Occipital lobe (tissue), 2 donors: Measurements from ENCODE around the gene AURKA. TPM values are rescaled to one million over a fixed set of nuclear protein-coding genes. Genes with fewer than 3 reads are reported as not detected.

Source experiments
- DNase-seq: peaks from one replicate; lab custom pipeline; 2025; lab: John Stamatoyannopoulos, UW
- total RNA-seq: library from RNA; depleted of rRNA; stranded (reverse); fragments of >200 nt; gene quantifications from one replicate; pipeline ENCODE4 v1.2.3, GENCODE V29; 2014

AURKA gene
- 4.8 TPM for total RNA-seq

DNA sequence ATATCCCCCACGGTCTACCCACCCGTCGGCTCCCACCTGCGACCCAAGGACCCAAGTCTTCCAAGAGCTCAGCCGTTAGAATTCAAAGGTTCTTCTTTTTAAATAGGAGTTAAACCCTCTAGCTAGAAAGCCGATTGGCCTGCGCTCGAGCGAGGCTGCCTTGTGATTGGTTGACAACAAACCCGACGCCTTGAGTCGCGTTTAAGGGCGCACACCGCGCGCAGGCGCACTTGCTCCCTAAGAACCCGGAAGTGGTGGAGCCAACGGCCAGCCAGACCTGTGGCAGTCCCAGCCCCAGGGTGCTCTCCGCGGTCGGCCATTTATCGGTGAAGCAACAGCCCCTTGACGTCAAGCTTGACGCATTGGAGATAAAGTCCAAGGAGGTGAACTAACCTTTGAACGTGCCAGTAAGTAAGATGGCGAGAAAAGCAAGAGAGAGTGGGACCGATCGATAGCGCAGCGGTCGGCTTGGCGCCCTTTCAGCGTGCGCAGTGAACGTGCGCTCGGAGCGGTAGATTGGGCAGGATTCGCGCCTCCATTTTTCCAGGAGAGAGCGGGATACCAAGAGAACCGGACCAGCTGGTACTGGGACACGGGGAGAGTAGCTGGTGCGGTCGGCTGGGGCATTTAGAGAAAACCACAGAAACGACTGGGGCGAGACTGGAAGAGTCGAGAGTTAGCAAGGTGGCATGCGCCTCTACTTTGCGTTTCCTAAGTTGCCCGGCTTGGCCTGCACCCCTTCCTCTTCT, at the start of gene AURKA, which contains the start of gene CSTF1:
TSS of gene AURKA (minus strand) at position 84 of the 749 bp plus-strand sequence. CDS start 4,018 bp downstream, outside the sequence.
TSS of gene CSTF1 (plus strand) at position 514 of the 749 bp plus-strand sequence. CDS start 2,908 bp downstream, outside the sequence.
- peak; percentile 98 for DNase-seq

DNA sequence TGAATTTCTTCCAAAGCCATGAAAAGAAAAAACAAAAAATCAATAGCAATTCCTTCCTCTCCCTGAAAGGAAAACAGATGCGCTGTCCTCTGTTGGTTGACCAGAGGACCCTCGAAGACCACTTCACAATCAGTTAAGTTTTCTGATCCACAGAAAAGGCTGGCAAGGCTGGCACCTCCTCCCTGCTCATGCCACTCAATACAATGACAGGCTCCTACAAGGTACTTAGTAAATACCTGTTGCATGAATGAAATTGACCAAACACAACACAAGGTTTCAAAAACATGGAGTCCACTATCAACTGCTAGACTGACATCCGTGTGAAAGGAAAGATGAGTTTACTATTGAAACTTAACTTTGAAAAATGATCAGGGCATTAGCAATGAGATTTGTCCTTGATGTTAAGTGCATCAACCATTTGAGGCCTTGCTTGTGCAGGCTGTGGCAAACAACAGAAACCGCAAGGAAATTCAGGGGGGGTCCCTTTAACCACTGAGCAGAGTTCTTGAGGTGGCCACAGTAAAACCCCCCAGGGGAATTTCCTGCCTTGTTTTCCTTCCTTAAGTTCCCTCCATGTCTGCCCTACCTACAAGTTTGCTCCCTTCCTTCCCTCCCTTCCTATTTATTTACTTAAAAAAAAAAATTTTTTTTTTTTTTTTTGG, 48.5 kb upstream of the AURKA start:
- no peak for DNase-seq

DNA sequence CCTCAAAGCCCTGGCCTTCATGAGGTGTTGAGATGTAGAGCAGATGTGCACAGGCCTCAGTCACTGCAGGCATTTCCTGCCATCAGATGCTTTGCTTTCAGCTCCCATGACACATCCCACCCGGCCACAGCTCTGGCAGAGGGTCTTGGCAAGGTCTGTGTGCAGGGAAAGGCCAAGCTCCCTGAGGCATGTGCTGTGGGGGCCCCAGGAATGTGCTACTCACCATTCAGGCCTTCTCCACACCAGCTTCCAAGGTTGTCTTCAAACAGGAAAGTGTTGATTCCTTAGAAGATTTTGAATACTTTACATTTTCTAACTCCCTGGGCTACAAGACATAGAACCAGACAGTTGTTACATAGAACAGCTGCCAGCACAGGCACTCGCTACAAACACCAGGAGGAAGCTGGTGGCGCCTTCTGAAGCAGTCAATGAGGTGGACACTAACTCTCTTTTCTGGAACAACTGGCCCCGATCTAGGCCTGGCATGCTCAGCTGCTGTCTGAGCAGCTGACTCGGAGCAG, 47.8 kb upstream of the AURKA start:
- DNase-seq = no peak

DNA sequence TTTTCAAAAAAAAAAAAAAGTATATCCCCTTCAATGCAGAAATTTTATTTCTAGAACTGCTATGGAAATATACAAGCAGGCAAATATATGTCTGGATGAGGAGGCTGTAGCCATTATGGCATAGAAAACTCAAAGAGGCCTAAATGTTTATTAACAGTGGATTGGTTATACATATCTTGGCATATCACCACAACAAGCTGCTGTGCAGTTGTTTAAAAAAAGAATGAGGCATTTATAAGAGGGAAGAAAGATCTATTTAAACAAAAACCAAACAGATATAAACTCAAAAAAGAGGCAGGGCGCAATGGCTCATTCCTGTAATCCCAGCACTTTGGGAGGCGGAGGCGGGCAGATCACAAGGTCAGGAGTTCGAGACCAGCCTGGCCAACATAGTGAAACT, 46.3 kb upstream of the AURKA start:
- DNase-seq = no peak

DNA sequence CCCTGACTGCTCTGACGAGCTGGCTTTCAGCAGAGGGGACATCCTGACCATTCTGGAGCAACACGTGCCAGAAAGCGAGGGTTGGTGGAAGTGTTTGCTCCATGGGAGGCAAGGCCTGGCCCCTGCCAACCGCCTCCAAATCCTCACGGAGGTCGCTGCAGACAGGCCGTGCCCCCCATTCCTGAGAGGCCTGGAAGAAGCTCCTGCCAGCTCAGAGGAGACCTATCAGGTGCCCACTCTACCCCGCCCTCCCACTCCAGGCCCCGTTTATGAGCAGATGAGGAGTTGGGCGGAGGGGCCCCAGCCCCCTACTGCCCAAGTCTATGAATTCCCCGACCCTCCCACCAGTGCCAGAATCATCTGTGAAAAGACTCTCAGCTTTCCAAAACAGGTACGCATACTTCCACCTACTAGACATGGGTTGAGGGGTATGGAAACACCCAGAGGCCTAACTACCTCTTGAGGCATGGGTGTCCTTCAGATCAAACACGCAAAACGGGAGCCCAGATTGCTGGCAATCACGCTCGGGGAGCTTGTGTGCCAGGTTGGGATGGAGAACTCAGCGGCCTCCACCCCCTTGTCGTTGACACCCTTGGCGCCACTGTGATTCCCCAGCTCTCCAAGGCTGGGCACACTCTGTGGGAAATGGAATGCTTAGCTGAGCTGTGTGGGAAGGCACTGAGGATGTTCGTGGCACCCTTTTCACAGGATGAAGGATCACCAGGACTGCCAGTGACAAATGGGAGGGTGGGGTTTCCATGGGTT, 45.4 kb upstream of the AURKA start:
- no peak for DNase-seq

DNA sequence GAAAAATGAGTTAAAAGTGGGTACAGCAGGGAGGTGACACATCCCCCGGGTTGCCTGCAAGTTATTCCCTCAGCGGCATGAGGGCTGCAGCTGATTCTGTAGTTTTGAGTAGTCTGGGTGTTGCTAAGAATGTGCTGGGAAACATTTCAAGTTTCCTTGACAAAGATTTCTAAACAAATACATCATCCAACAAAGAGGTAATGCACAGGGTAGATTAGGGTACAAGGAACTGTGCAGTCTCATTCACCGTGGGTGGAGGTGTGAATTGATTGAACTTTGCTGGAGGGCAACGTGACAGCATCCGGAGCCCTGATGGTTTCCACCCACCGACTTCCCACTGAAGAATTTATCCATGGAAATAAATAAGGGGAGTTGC, 41.9 kb upstream of the AURKA start:
- DNase-seq = no peak

DNA sequence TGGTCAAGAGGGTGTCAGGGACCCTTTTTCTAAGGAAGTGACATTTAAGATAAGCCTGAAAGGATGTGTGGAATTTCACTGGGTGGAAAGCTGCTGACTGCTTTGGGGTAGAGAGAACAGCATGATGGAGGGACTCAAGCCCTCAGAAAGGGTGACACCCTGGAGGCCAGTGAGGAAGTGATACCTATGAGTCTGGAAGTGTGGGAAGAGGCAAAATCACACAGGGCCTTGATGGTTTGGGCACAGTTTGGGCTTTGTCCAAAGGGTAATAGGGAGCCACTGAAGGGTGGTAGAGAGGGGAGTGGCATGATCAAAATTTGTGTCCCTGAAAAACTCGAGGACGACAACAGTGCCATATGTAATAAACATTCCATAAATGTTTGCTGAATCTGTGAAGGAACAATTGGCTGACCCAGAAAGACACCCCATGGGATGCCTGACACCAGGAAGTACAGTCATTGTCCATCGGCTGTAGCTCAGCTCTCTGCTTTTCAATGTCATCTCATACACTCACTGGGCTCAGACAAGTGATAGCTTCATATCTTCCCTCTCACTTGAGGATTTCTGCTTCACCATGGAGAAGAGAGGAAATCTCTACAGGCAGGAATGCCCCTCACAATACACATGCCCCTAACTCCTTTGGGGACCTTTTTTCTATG, 41.3 kb upstream of the AURKA start:
- DNase-seq = no peak

DNA sequence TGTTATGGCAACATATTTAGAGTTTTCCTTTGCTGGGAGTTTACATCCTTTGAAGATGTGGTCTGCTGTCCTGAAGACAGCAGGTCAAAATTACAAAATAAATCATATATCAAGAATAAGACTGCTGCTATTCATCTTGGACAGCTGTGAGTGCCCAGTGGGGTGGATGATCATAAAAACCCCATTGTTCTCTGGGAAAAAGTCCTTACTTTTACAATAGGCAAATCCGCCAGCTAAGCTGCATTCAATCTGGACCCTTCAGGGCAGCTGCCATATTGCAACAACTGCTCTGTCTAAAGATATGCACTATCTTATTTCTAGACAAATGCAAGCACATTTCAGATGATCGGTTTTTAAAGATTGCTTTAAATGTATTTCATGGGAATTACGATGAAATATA, 39.5 kb upstream of the AURKA start:
- no peak for DNase-seq

DNA sequence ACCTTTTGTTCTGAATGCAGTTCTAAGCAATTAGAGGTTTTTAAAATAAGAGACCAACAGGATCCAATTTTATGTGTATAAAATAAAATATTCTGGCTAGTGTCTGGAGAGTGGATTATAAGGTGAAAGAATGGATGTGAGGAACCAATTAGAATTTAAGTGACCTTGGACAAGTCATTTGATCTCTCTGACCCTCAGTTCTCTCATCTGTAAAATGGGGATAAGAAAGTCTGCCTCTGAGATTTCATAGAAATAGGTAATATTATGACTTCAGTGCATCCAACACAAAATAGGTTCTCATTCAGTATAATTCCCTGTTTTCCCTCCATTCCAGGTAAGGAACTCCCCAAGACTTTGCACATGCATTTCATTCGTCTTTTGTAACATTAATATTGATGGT, 38.9 kb upstream of the AURKA start:
- DNase-seq = no peak

DNA sequence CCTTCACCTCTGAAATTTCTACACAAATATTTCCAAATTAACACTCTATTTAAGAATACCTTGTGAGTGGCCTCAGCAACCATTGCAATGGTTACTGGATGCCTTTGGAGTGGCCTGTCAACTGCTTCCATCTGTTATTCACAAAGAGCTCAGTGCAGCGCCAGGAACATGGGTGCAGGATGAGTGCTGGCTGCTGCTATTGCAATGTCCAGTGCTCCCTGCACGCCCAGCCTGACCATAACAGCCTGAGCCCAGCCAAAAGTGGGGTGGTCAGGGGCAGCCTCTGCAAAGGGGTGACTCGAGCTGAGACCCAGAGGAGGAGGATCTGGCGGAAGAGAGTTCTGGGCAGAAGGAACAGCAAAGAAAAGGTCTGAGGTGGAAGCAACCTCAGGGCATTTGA, 38.4 kb upstream of the AURKA start:
- no peak for DNase-seq

DNA sequence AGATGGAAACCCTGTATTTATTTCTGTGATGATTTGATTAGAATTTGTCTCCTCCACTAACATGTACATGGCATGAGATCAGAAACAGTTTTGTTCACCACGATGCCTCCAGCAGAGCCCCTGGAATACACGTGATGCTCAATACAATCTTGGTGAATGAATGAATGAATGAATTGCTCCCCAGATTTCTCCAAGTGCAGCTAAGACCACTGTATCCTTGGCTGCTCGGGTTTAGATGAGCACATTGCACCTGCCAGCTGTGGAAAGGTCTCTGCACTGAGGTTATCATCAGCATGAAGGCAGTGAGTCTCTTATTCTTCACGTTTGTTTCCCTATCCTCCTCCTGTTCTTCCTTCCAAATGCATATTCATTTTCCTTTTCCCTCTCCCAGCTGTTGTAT, 37.9 kb upstream of the AURKA start:
- no peak for DNase-seq

DNA sequence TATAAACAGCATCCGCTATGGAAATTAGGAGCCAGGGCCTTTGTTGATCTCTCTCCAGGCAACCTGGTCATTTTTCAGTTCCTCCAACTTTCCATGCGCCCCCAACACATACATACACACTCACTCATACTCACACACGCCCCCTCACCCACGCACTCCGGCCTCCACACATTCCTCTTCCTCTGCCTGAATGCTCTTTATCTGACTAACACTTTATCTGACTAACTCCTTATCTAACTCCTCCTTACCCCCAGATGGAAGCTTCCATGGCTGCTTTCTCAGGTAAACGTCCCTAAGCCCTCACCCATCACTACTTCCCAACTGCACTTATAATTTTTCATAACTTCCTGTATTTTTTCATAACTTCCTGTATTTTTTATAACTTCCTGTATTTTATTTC, 37.5 kb upstream of the AURKA start:
- no peak for DNase-seq

DNA sequence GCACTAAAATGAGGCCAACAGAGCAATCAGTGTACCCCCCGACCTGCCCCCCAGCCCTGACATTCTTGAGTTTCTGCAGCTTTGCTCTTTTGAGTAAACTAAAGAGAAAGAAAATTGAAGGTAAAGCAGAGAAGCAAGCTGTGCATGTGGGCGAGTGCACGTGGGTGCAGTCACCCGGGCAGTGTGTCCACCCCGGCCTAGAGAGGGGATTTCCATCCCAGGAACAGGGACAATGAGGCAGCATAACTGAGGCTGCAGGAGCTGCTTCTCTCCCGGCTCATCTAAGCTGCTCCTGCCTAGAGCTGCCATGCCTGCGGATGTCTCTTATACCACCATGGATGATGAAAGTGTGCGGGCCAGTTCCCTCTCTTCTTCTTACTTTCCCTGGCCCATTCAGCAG, 36.9 kb upstream of the AURKA start:
- DNase-seq = no peak

DNA sequence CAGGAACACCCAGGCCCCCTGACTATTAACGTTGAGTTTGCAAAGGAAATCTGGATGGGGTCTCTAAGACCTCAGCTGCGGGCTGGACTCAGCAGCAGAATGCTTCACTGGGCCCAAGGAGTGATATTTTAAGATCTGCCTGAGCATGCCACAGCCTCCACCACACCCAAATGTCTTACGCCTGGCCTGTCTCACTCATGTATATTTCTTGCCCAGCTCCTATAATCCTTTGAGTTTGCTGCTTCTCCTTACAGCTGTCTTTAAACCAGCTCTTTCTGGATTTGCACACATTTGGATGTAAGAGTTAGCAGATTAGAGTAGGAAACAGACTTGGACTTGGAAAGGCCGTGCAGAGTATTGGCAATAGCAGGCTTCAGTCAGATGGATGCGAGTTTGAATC, 36.4 kb upstream of the AURKA start:
- DNase-seq = no peak

DNA sequence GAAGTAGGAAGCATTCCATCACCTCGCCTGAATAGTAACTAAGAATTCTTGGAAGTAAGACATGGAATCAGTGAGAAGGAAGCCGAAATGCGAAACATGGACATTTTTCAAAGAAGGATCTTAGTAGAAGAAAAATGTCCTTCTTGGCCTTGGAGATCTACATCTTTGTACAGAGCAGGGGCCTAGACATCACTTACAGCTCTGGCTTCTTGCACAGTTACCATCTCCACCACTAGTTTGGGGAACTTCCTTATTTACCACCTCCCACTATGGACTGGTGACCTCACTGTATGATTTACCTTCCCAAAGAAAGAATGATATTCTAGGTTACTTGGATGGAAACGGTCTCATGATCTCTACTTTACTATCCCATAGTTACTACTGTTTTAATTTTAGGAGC, 35.8 kb upstream of the AURKA start:
- no peak for DNase-seq

DNA sequence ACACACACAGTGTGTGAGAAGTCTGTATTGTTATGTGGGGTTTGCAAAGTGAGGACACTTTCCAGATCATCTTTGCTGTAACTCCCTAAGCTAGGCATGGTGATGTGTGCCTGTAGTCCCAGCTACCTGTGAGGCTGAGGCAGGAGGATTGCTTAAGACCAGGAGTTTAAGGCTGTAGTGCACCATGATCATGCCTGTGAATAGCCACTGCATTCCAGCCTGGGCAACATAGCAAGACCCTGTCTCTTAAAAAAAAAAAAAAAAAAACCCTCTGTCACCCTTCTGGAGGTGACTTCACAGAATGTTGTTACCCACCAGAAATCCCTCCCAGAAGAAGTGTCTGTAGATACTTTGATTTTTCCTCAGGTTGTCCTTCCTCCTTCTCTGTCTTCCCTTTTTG, 34.9 kb upstream of the AURKA start:
- no peak for DNase-seq

DNA sequence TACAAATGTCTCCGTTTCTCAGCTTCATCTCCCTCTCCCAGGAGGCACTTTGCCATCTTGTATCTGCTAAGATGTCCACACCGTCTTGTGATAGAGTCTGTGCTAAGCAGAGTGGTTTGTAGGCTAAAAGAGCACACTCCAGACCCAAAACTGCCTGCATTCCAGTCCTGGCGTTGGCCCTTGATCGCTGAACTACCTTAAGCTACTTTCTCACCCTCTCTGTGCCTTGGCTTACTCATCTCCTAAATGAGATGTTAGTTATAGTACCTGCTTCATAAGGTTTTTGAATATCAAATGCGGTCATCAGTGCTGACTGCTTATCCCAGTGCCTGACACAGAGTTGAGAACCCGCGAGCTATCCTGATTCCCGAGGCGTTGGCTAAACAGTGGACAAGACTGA, 34.0 kb upstream of the AURKA start:
- no peak for DNase-seq

DNA sequence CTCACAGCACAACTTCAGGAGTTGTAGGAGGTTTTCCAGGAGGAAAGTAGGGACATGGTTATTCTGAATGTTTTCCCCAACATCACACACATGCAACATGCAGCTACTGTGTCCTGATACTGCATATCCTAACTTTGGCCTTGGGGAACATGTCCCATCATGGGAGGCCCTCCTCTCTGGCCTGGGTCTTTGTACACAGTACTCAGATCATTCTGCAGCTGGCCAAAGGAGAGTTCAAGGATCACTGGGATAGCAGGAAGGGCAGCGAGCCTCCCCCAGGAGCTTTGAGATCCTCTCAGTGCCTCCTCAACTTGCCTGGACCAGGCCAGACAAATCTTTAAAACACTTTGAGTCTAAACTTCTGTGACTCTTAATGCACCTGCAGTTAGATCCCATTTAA, 32.9 kb upstream of the AURKA start:
- no peak for DNase-seq

DNA sequence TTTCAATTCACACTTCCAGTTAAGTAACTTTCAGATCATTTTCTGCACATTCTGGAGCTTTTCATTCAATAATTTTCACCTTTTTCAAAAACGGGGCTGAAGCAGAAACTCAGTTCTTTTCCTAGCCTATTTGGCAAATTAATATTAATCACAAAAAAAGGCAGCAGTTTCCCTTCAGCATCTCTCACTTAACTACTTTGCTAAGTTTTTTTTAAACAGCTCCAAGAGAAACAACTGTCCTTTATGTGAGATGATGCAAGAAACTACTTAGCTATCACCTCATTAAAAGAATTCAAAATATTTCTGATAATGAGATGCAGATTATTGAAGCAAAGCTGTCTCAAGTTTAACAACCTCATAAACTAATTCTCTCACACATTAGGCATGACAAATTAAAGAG, 31.9 kb upstream of the AURKA start:
- DNase-seq = no peak

DNA sequence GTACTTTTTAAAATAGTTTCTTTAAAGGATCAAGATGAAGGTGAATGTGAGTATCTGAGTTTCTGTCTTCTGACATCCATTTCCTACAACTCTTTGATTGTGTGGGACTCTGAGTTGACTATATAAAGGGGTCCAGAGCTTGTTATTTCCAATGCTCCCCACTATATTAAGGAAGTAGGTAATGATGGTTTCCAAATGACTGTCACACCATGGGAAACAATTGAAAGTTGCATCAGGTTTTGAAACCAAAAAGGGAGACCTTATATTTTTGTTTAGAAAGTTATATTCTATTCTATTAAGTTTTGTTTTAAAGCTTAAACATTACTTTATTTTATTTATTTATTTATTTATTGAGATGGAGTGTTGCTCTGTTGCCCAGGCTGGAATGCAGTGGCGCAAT, 31.2 kb upstream of the AURKA start:
- DNase-seq = no peak

DNA sequence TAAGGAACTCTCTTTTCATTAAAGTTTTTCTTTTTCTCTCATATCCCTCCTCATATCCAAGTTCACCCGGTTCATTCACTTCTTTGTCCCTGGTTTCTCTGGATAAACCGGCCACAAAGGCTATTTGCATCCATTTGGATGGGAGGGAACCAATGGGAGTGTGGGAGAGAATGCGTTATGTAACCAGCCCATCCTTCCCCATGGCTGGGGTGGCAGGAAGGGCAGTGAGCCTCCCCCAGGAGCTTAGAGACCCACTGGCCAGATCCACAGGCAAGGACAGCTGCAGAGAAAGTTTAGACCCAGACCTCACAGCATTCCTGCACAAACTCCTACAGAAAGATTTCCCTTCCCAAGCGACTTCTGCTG, 30.8 kb upstream of the AURKA start:
- no peak for DNase-seq
